HG03139 (cell line): ENCODE measurements around the gene PNMA6F.
"Not testable (repeated sequence)": the region's sequence is repeated elsewhere in the genome, so short reads cannot be mapped to it uniquely, and the experiment has no call there.

ENCODE experiments used
- ATAC-seq: cut with Tn5 transposase; IDR thresholded peaks from one replicate; pipeline ENCODE4 v1.9.1; 2021; ENCODE audit not compliant: unreplicated experiment

Gene PNMA6F

GRCh38 chrX:153303276-153304262 lies 18.0 kb downstream of the PNMA6F start:
- no peak for ATAC-seq

GRCh38 chrX:153302796-153303195 lies 18.8 kb downstream of the PNMA6F start:
- no peak for ATAC-seq

- ATAC-seq, result no peak
These were observed 19.8 kb downstream of the PNMA6F start for GRCh38 chrX:153301746-153302145.

GRCh38 chrX:153299855-153300254 lies 21.7 kb downstream of the PNMA6F start:
- ATAC-seq, result no peak

GRCh38 chrX:153297376-153297775 lies 24.2 kb downstream of the PNMA6F start:
- no peak for ATAC-seq

- not testable (repeated sequence) for ATAC-seq
These were observed 28.0 kb downstream of the PNMA6F start for GRCh38 chrX:153293485-153294071.

- not testable (repeated sequence) for ATAC-seq
These were observed 32.8 kb downstream of the PNMA6F start for GRCh38 chrX:153288807-153289206.

- not testable (repeated sequence) for ATAC-seq
These were observed 35.9 kb downstream of the PNMA6F start for GRCh38 chrX:153285678-153286077.

- not testable (repeated sequence) for ATAC-seq
These were observed 37.6 kb downstream of the PNMA6F start for GRCh38 chrX:153283982-153284381.

- ATAC-seq, result not testable (repeated sequence)
These were observed 39.8 kb downstream of the PNMA6F start for GRCh38 chrX:153281784-153282183.

- ATAC-seq, result not testable (repeated sequence)
These were observed 42.3 kb downstream of the PNMA6F start for GRCh38 chrX:153279304-153279703.

GRCh38 chrX:153276049-153276448 lies 45.5 kb downstream of the PNMA6F start:
- ATAC-seq, result not testable (repeated sequence)

GRCh38 chrX:153275418-153275817 lies 46.1 kb downstream of the PNMA6F start:
- not testable (repeated sequence) for ATAC-seq

- not testable (repeated sequence) for ATAC-seq
These were observed 49.0 kb downstream of the PNMA6F start for GRCh38 chrX:153272584-153272983.

GRCh38 chrX:153272070-153272469 lies 49.5 kb downstream of the PNMA6F start:
- not testable (repeated sequence) for ATAC-seq
